ENCODE measurements around the gene ZSCAN22.

- TF ChIP-seq CTCF (IDR thresholded peaks at IDR 0.05) = no peak
- TF ChIP-seq POLR2A (IDR thresholded peaks at IDR 0.05) = no peak
Measured at GRCh38 chr19:58336820-58337219, 10.0 kb downstream of the ZSCAN22 start.

Measured in vagina (tissue), 2 donors.